HG02763 (cell line): Measurements from ENCODE around the gene TAF4.

Experiments used
- ATAC-seq: cut with Tn5 transposase; IDR thresholded peaks from one replicate; pipeline ENCODE4 v1.9.1; 2021; ENCODE audit warnings: mild to moderate bottlenecking, moderate library complexity; ENCODE audit not compliant: unreplicated experiment

TAF4 gene

GRCh38 chr20:62045529-62046285 lies 20.0 kb downstream of the TAF4 start:
- no peak for ATAC-seq

GRCh38 chr20:62045118-62045517 lies 20.6 kb downstream of the TAF4 start:
- no peak for ATAC-seq

- no peak for ATAC-seq
These were observed 21.1 kb downstream of the TAF4 start for GRCh38 chr20:62044631-62045030.

GRCh38 chr20:62043131-62043914 lies 22.4 kb downstream of the TAF4 start:
- ATAC-seq = no peak

GRCh38 chr20:62042025-62042820 lies 23.5 kb downstream of the TAF4 start:
- no peak for ATAC-seq

- no peak for ATAC-seq
These were observed 24.7 kb downstream of the TAF4 start for GRCh38 chr20:62040933-62041332.

- ATAC-seq = no peak
These were observed 25.2 kb downstream of the TAF4 start for GRCh38 chr20:62040381-62040922.

GRCh38 chr20:62039738-62040137 lies 25.9 kb downstream of the TAF4 start:
- ATAC-seq = no peak

- no peak for ATAC-seq
These were observed 32.9 kb downstream of the TAF4 start for GRCh38 chr20:62032609-62033368.

GRCh38 chr20:62031462-62032092 lies 34.1 kb downstream of the TAF4 start:
- ATAC-seq = no peak

GRCh38 chr20:62030834-62031434 lies 34.7 kb downstream of the TAF4 start:
- no peak for ATAC-seq

- no peak for ATAC-seq
These were observed 35.3 kb downstream of the TAF4 start for GRCh38 chr20:62030357-62030756.

GRCh38 chr20:62029949-62030348 lies 35.7 kb downstream of the TAF4 start:
- no peak for ATAC-seq

GRCh38 chr20:62029296-62029695 lies 36.4 kb downstream of the TAF4 start:
- ATAC-seq = no peak

- ATAC-seq = no peak
These were observed 37.3 kb downstream of the TAF4 start for GRCh38 chr20:62028384-62028783.

- no peak for ATAC-seq
These were observed 37.9 kb downstream of the TAF4 start for GRCh38 chr20:62027698-62028321.

GRCh38 chr20:62027116-62027515 lies 38.6 kb downstream of the TAF4 start:
- no peak for ATAC-seq

- no peak for ATAC-seq
These were observed 39.2 kb downstream of the TAF4 start for GRCh38 chr20:62026564-62026856.

GRCh38 chr20:62025832-62026563 lies 39.7 kb downstream of the TAF4 start:
- no peak for ATAC-seq
